Retina (tissue), 1 donor: ENCODE measurements around the gene NOX4.
"Not testable (repeated sequence)": the region's sequence is repeated elsewhere in the genome, so short reads cannot be mapped to it uniquely, and the experiment has no call there.

Experiments
- DNase-seq: peaks from one replicate; pipeline ENCODE4 v3.0.0-alpha.2; 2016

The NOX4 gene

GRCh38 chr11:89293965-89294679 lies 197.1 kb downstream of the NOX4 start:
- no peak for DNase-seq

DNA sequence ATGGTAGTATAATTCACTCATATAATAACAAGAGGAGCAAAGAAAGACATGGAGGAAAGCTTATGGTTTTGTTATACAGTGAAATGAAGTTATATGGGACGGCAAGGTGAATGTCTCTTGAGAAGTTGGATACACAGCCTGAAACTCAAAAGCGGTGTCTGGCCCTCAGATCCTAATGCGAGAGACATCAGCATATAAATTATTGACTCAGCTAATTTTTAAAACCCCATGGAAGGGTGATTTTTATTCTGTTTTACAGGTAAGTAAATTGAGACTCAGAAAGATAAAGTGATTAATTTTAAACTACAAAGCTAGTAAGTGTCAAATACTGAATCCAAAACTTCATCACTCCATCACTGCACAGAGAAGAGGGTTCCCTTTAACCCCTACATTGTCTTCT lies 203.2 kb downstream of the NOX4 start:
- not testable (repeated sequence) for DNase-seq

- DNase-seq = not testable (repeated sequence)
Measured at GRCh38 chr11:89286601-89287000, 204.6 kb downstream of the NOX4 start.

- DNase-seq = not testable (repeated sequence)
Measured at GRCh38 chr11:89281032-89281677, 210.0 kb downstream of the NOX4 start.

GRCh38 chr11:89279176-89279575 lies 212.0 kb downstream of the NOX4 start:
- DNase-seq = no peak

GRCh38 chr11:89275966-89276365 lies 215.2 kb downstream of the NOX4 start:
- DNase-seq = no peak
